Endodermal cell (in vitro differentiated cells): ENCODE data around the gene MARCHF11. TPM values are rescaled to one million over a fixed set of nuclear protein-coding genes. Genes with fewer than 3 reads are reported as not detected.

ENCODE experiments used
- DNase-seq: peaks from one replicate; pipeline ENCODE4 v3.0.0-alpha.2; 2017
- H3K27ac ChIP-seq: 2 replicates; pipeline ENCODE4 v1.5.1; 2013; ENCODE audit warnings: mild to moderate bottlenecking, low read depth, low read length, moderate library complexity
- H3K27me3 ChIP-seq: 2 replicates; pipeline ENCODE4 v1.6.1; 2013; ENCODE audit warnings: mild to moderate bottlenecking, low read length, moderate library complexity; ENCODE audit not compliant: insufficient read depth, control insufficient read depth, poor library complexity, severe bottlenecking
- H3K36me3 ChIP-seq: 2 replicates; pipeline ENCODE4 v1.7.0; 2013; ENCODE audit warnings: mild to moderate bottlenecking, low read length, moderate library complexity; ENCODE audit not compliant: control insufficient read depth, insufficient read depth
- H3K4me1 ChIP-seq: one replicate; pipeline ENCODE4 v1.7.0; 2013; ENCODE audit warnings: low read length; ENCODE audit not compliant: control insufficient read depth, insufficient read depth
- H3K4me3 ChIP-seq: 2 replicates; pipeline ENCODE4 v1.5.1; 2013; ENCODE audit warnings: mild to moderate bottlenecking, low read length, moderate library complexity
- H3K9ac ChIP-seq: 2 replicates; pipeline ENCODE4 v1.6.1; 2013; ENCODE audit warnings: mild to moderate bottlenecking, low read length, moderate library complexity; ENCODE audit not compliant: poor library complexity, severe bottlenecking; ENCODE audit errors: extremely low read depth
- H3K9me3 ChIP-seq: 2 replicates; pipeline ENCODE4 v1.6.1; 2013; ENCODE audit warnings: mild to moderate bottlenecking, low read length, moderate library complexity; ENCODE audit not compliant: control insufficient read depth
- H3K27ac Mint-ChIP-seq: 2 replicates; pipeline ENCODE4 v1.8.0; 2020; ENCODE audit warnings: mixed read lengths
- H3K27me3 Mint-ChIP-seq: 2 replicates; pipeline ENCODE4 v1.8.0; 2021; ENCODE audit warnings: mild to moderate bottlenecking, mixed read lengths; ENCODE audit not compliant: insufficient read depth
- H3K36me3 Mint-ChIP-seq: 2 replicates; pipeline ENCODE4 v1.8.0; 2020; ENCODE audit warnings: low read depth, mixed read lengths
- H3K4me1 Mint-ChIP-seq: 2 replicates; pipeline ENCODE4 v1.8.0; 2020; ENCODE audit warnings: mixed read lengths
- H3K4me3 Mint-ChIP-seq: 2 replicates; pipeline ENCODE4 v1.8.0; 2020; ENCODE audit warnings: mild to moderate bottlenecking, moderate library complexity, mixed read lengths
- H3K9me3 Mint-ChIP-seq: 2 replicates; pipeline ENCODE4 v1.8.0; 2020; ENCODE audit warnings: mild to moderate bottlenecking, mixed read lengths
- WGBS, 2 experiments: methylation state at CpG; one replicate each; pipeline versions ENCODE4 v1.1.5 to v1.1.7; 2013; ENCODE audit warnings: missing lambda C conversion rate in 2 of 2, mixed read lengths in 1 of 2; ENCODE audit not compliant: insufficient coverage in 1 of 2, insufficient read length in 1 of 2; 5-methylcytosine and 5-hydroxymethylcytosine counted together
- total RNA-seq, 2 donors: library from RNA; stranded (reverse); fragmentation: NEBNext Ultra II Directional in 1 of 2; extraction: Animal tissue kit (Norgen Biotek cat#: 25700) in 1 of 2; gene quantifications; 2 replicates in 1 of 2; 3 replicates in 1 of 2; pipeline ENCODE4 v1.2.1, GENCODE V29; 2021
- TF ChIP-seq, protein P1 (sequence below): fragments of 200-600 bp; sonication (generic); conservative IDR thresholded peaks from 2 replicates; pipeline ENCODE4 v1.5.0; 2021; ENCODE audit warnings: antibody characterized with exemption, mild to moderate bottlenecking

The MARCHF11 gene
- total RNA-seq, 2 donors from 2014 or later, result 19.0 to 19.9 TPM

DNA sequence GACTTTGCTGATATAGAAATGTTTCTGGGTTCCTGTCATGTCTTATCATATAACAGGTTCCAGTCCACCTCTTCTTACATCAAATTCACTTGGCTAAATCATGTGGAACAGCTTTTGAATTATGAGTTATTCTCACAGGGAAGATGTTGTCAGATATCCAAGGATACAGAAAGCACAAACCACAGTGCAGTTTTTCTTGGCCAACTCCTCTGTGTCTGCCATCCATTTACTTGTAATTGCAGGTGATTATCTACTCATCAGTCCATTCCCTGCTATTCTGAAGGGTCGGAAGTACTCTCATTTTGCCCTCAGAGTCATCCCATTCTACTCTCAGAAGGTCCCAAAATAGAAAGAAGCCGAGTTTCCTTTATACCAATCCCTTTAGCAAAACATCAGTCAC lies 10.0 kb downstream of the MARCHF11 start:
- H3K9me3 ChIP-seq, result no peaks in the 10 kb centered on the region
- peaks cover 29% of the 10 kb centered on the region for H3K36me3 ChIP-seq
- H3K27ac Mint-ChIP-seq, result no peak overlapping the region
- peaks cover 5% of the 10 kb centered on the region for H3K4me1 ChIP-seq
- H3K9me3 Mint-ChIP-seq, result no peaks in the 10 kb centered on the region
- WGBS, 2 experiments, result 95 to 100% methylated on average over 1 to 2 of the region's 2 CpGs
- no peak overlapping the region for H3K9ac ChIP-seq
- no peak for DNase-seq
- H3K27ac ChIP-seq, result no peak overlapping the region
- no peaks in the 10 kb centered on the region for H3K27me3 Mint-ChIP-seq
- H3K36me3 Mint-ChIP-seq, result peaks cover 25% of the 10 kb centered on the region
- H3K4me3 Mint-ChIP-seq, result no peak overlapping the region
- TF ChIP-seq, protein P1, sequence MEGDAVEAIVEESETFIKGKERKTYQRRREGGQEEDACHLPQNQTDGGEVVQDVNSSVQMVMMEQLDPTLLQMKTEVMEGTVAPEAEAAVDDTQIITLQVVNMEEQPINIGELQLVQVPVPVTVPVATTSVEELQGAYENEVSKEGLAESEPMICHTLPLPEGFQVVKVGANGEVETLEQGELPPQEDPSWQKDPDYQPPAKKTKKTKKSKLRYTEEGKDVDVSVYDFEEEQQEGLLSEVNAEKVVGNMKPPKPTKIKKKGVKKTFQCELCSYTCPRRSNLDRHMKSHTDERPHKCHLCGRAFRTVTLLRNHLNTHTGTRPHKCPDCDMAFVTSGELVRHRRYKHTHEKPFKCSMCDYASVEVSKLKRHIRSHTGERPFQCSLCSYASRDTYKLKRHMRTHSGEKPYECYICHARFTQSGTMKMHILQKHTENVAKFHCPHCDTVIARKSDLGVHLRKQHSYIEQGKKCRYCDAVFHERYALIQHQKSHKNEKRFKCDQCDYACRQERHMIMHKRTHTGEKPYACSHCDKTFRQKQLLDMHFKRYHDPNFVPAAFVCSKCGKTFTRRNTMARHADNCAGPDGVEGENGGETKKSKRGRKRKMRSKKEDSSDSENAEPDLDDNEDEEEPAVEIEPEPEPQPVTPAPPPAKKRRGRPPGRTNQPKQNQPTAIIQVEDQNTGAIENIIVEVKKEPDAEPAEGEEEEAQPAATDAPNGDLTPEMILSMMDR, result no peak
- no peaks in the 10 kb centered on the region for H3K27me3 ChIP-seq
- peaks cover 11% of the 10 kb centered on the region for H3K4me1 Mint-ChIP-seq
- no peak overlapping the region for H3K4me3 ChIP-seq

DNA sequence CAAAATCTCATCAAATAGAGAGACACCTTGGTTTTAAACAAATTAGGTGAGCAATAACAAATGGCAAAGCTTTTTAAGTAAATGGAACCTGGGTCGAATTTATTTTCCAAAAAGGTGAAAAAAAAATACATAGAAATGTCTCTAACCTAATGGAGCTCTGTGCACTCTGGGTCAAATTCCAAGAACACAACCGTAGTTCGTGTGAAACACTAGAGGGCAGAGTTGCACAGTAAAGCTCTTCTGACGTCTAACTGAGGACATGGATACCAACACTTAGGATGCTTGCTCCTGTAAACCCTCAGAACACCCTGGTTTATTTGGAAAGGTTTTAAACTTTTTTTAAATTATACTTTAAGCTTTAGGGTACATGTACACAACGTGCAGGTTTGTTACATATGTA lies 18.9 kb downstream of the MARCHF11 start:
- Mint-ChIP-seq H3K4me1 (peaks cover 21% of the 10 kb centered on the region), H3K36me3 (peaks cover 15% of the 10 kb centered on the region), H3K27ac (no peak overlapping the region), H3K9me3 (peaks cover 7% of the 10 kb centered on the region), H3K27me3 (no peaks in the 10 kb centered on the region), H3K4me3 (no peak overlapping the region)
- Histone ChIP-seq H3K36me3 (peaks cover 10% of the 10 kb centered on the region), H3K4me1 (no peaks in the 10 kb centered on the region), H3K9ac (no peak overlapping the region), H3K27ac (no peak overlapping the region), H3K4me3 (no peak overlapping the region), H3K27me3 (no peaks in the 10 kb centered on the region), H3K9me3 (peaks cover 13% of the 10 kb centered on the region)
- 0 to 1% methylated on average over 3 to 4 of the region's 5 CpGs for WGBS, 2 experiments
- TF ChIP-seq, protein P1, result peak; percentile 92
- DNase-seq, result peak; percentile 61

DNA sequence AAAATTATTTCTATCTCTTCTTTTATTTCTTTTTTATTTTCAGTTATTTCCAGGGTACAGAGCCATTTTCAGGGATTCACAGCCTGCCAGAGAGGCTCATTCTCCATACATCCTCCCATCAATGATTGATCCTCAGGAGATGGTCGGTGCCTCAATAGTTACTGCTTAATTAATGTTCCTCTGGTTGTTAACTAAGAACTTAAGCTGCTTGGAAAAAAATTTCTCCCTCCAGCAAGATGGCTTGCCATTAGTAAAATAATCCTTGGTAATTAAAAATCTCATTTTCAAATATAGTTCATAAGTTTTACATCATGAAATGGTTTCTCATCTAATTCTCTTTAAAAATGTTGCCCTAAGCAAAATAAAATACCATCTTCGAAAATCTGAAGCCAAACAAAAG lies 20.0 kb downstream of the MARCHF11 start:
- DNase-seq, result no peak
- TF ChIP-seq, protein P1, result no peak
- 94 to 100% methylated on average over 2 of the region's 2 CpGs for WGBS, 2 experiments
- Mint-ChIP-seq H3K27ac (no peak overlapping the region), H3K4me1 (peaks cover 13% of the 10 kb centered on the region), H3K27me3 (no peaks in the 10 kb centered on the region), H3K4me3 (no peak overlapping the region), H3K36me3 (peaks cover 15% of the 10 kb centered on the region), H3K9me3 (peaks cover 7% of the 10 kb centered on the region)
- peaks cover 10% of the 10 kb centered on the region for H3K36me3 ChIP-seq
- no peak overlapping the region for H3K4me3 ChIP-seq
- no peak overlapping the region for H3K9ac ChIP-seq
- no peaks in the 10 kb centered on the region for H3K27me3 ChIP-seq
- peaks cover 13% of the 10 kb centered on the region for H3K9me3 ChIP-seq
- no peaks in the 10 kb centered on the region for H3K4me1 ChIP-seq
- no peak overlapping the region for H3K27ac ChIP-seq
